Left cardiac atrium (tissue), 4 donors: ENCODE results near the gene PINLYP. TPM values are rescaled to one million over a fixed set of nuclear protein-coding genes. Genes with fewer than 3 reads are reported as not detected.
"Not testable (repeated sequence)": the region's sequence is repeated elsewhere in the genome, so short reads cannot be mapped to it uniquely, and the experiment has no call there.

Source experiments
- ATAC-seq, 2 donors: fragments of 200-7000 bp; cut with Tn5 transposase; one replicate each; pipeline ENCODE4 v1.9.1; 2020; ENCODE audit warnings: mild to moderate bottlenecking in 2 of 2, moderate library complexity in 2 of 2
- DNase-seq: peaks from one replicate; pipeline ENCODE4 v3.0.0-alpha.2; 2020
- intact Hi-C, 2 donors: fragments of 100-400 bp; cut with DNase I; formaldehyde crosslinking; loops; one replicate each; pipeline versions ENCODE4 v1.14.1 to v1.15.1; 2022 to 2023
- total RNA-seq, 2 donors: library from RNA; stranded (reverse); fragmentation: NEBNext Ultra II Directional; extraction: Animal tissue kit (Norgen Biotek cat#: 25700); gene quantifications; one replicate each; pipeline ENCODE4 v1.2.1, GENCODE V29; 2021
- donor health status: DM: no; HTN: yes; CAD: no.
- donor health status: DM: no; HTN: yes; CAD: no; lungs with severe emphysema.
- donor health status: DM: yes; HTN: yes; CAD: no.
- donor health status: Dilated cardiomyopathy.

The PINLYP gene
- total RNA-seq, 2 donors from 2014 or later, result 3.2 to 4.0 TPM

GRCh38 chr19:43595999-43596841, 20.6 kb downstream of the PINLYP start, which contains the start of the genes IRGQ and ZNF576:
IRGQ (minus strand) TSS chr19:43596134; CDS start chr19:43595338, 796 bp downstream.
ZNF576 (plus strand) TSS chr19:43596595; CDS start chr19:43597109, 514 bp downstream.
- intact Hi-C loops, result loop anchor here in 1 of 2 donors (1.0 kb wide), 2 partner anchors 21 to 23 kb away; partner anchors contain the start of genes PINLYP, XRCC1 and ZNF428
- ATAC-seq (peak; percentile 94 to 96), DNase-seq (peak; percentile 100)

GRCh38 chr19:43596842-43597461, 21.4 kb downstream of the PINLYP start:
- ATAC-seq (no peak), DNase-seq (no peak)
- intact Hi-C loops, result loop anchor here in 1 of 2 donors (1.0 kb wide), 2 partner anchors 22 kb away; partner anchors contain the start of genes PINLYP, XRCC1 and ZNF428

- ATAC-seq (no peak), DNase-seq (no peak)
- intact Hi-C loops, result no loop called here
These were observed 22.3 kb downstream of the PINLYP start for GRCh38 chr19:43597876-43598275.

- DNase-seq (no peak), ATAC-seq (no peak)
- intact Hi-C loops, result no loop called here
These were observed 23.0 kb downstream of the PINLYP start for GRCh38 chr19:43598445-43599240.

- DNase-seq (no peak), ATAC-seq (no peak)
- intact Hi-C loops, result no loop called here
These were observed 24.2 kb downstream of the PINLYP start for GRCh38 chr19:43599635-43600295.

GRCh38 chr19:43600326-43600725, 24.7 kb downstream of the PINLYP start:
- DNase-seq, ATAC-seq, intact Hi-C loops: not testable (repeated sequence)

- DNase-seq (no peak), ATAC-seq (no peak)
- intact Hi-C loops, result no loop called here
These were observed 30.4 kb downstream of the PINLYP start for GRCh38 chr19:43605875-43606568.

- ATAC-seq (no peak), DNase-seq (no peak)
- intact Hi-C loops, result no loop called here
These were observed 31.1 kb downstream of the PINLYP start for GRCh38 chr19:43606569-43607229.

GRCh38 chr19:43607238-43608205, 31.9 kb downstream of the PINLYP start:
- intact Hi-C loops, result no loop called here
- DNase-seq (no peak), ATAC-seq (peak in 1 of 2 donors; percentile 14)

GRCh38 chr19:43609872-43610271, 34.3 kb downstream of the PINLYP start:
- DNase-seq, result no peak
- intact Hi-C loops, result no loop called here
- ATAC-seq, result no peak

GRCh38 chr19:43610493-43610892, 34.9 kb downstream of the PINLYP start:
- ATAC-seq (no peak), DNase-seq (no peak)
- intact Hi-C loops, result no loop called here

- intact Hi-C loops, result no loop called here
- no peak for DNase-seq
- no peak for ATAC-seq
These were observed 36.2 kb downstream of the PINLYP start, which contains the start of gene SRRM5 for GRCh38 chr19:43611788-43612187. SRRM5 (plus strand) TSS chr19:43612088; CDS start chr19:43612122, 34 bp downstream.

- DNase-seq, result no peak
- intact Hi-C loops, result no loop called here
- peak in 1 of 2 donors; percentile 15 for ATAC-seq
These were observed 36.8 kb downstream of the PINLYP start for GRCh38 chr19:43612374-43612773.

- intact Hi-C loops, result no loop called here
- DNase-seq (no peak), ATAC-seq (no peak)
These were observed 40.7 kb downstream of the PINLYP start for GRCh38 chr19:43616306-43616705.

- no peak for DNase-seq
- intact Hi-C loops, result no loop called here
- ATAC-seq, result no peak
These were observed 41.4 kb downstream of the PINLYP start for GRCh38 chr19:43616954-43617353.

- intact Hi-C loops, result loop anchor here in 1 of 2 donors (1.0 kb wide), 1 partner anchor 23 kb away; the partner anchor contains the start of genes IRGQ and ZNF576
- DNase-seq, result no peak
- ATAC-seq, result peak; percentile 20 to 34
These were observed 43.3 kb downstream of the PINLYP start for GRCh38 chr19:43618921-43619261.
